GM19035 (cell line): ENCODE results near the gene HPCAL1.

ENCODE experiments used
- ATAC-seq: cut with Tn5 transposase; IDR thresholded peaks from one replicate; pipeline ENCODE4 v1.9.1; 2021; ENCODE audit not compliant: unreplicated experiment

The HPCAL1 gene

GRCh38 chr2:10335046-10335840, 32.5 kb downstream of the HPCAL1 start:
- no peak for ATAC-seq

GRCh38 chr2:10336283-10336682, 33.6 kb downstream of the HPCAL1 start:
- ATAC-seq, result no peak

DNA sequence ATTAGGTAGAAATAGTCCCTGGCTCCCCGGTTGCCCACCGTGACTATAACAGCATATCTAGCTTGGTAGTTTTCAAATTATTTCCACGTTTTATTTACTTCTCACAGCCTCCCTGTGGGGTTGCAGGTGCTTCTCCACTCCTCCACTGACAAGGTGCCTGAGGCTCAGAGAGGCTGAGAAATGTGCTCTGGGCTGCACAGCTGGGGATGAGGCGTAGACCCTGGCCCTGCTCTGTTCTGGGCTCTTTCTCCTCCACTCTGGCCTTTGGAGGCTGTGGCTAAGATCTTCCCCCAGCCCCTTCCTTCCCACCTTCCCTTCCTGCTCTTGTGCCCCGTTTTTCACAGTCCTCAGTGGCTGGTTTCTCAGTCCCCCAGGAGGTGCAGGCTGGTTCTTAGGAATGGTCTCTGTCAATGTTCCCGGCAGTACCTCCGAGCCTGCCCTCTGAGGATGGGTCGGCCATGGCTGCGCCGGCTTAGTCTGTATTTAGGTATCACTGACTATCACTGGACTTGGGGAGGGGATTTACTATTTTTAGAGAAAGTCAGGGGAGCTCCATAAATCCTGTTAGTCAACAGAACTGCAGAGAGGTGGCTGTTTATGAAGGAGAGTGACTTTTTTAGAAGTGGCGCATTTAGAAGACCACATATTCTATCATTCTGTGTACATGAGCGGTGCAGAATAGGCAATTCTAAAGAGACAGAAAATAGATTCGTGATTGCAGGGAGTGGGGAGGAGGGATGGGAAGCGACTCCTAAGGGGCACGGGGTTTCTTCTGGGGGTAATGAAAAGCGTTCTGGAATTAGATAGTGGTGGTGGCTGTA, 35.0 kb downstream of the HPCAL1 start:
- ATAC-seq, result no peak

- ATAC-seq, result no peak
These were observed 35.8 kb downstream of the HPCAL1 start for GRCh38 chr2:10338270-10339188.

GRCh38 chr2:10339647-10340592, 37.2 kb downstream of the HPCAL1 start:
- ATAC-seq, result no peak

- no peak for ATAC-seq
These were observed 37.9 kb downstream of the HPCAL1 start for GRCh38 chr2:10340593-10340975.

DNA sequence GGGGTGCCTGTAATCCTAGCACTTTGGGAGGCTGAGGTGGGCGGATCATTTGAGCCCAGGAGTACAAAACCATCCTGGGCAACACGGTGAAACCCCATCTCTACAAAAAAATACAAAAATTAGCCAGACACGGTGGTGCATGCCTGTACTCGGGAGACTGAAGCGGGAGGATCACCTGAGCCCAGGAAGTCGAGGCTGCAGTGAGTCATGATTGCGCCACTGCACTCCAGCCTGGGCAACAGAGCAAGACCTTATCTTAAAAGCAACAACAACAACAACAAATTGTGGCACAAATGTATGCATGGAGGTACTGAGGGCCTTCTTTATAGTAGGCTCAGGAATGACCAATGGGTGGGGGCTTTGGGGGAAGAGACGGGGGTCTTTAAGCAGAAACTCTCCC, 38.5 kb downstream of the HPCAL1 start:
- no peak for ATAC-seq

GRCh38 chr2:10342245-10342951, 39.7 kb downstream of the HPCAL1 start:
- no peak for ATAC-seq

- no peak for ATAC-seq
These were observed 40.5 kb downstream of the HPCAL1 start for GRCh38 chr2:10343191-10343590.

DNA sequence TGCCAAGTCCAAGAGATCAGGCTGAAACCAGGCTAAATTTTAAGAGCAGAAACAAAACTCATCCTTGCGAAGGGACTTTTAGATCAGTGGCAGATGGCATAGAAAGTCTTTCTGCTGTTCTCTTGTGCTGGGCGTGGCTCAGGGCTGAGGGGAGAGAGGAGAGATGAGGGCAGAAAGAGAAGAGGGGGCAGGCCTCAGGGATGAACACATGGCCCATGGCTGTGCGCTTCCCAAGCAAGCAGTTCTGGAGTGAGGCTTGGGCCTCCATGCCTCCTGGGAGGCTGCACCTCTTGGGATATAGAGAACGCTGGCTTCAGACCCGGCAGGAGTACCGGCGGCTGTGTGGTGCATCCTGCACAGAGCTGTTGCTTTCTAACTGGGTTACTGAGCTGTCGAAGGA, 41.0 kb downstream of the HPCAL1 start:
- no peak for ATAC-seq

- no peak for ATAC-seq
These were observed 41.7 kb downstream of the HPCAL1 start for GRCh38 chr2:10344105-10345066.

DNA sequence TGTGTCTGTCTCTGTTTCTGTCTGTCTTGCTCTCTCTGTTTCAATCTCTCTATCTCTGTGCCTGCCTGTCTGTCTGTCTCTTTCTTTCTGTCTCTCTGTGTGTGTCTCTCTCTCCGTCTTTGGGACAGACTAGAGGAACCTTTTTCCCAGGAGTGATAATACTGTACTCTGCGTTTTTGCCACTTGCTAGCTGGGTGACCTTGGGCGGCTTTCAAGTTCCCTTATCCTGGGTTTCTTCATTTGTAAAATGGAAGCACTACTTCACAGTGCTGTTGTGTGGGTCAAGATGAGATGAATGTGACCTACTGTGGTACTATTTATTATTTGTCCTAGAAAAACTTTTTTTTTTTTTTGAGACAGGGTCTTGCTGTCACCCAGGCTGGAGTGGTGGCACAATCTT, 42.4 kb downstream of the HPCAL1 start:
- ATAC-seq, result no peak

- ATAC-seq, result no peak
These were observed 43.1 kb downstream of the HPCAL1 start for GRCh38 chr2:10345813-10346212.

DNA sequence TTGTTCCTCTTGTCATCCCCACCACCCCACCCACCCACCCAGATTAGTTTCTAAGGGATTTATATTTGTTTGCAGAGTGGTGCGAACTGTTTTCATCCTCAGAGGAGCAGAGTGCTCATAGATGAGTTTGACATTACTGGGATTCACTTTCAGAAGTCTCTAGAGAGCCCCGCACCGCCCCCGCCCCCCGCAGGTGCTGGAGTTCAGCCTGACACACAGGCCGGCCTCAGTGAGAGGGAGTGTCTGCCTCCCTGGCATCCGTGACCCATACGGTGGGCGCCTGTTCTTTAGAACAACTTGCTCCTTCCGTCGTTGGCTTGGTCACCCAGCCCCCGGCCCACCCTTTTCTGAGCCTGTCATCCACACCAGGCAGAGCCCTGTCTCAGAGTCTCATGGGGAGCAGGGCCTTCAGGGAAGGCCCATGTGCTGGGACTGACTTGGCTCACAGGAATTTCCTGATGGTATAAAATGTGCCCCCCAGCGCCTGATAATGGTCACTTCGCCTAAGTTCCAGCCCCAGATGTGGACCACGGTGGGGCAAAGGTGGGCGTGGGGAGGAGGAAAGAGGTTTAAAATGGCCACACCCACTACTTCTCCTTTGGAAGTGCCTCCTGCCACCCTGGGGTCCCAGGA, 44.3 kb downstream of the HPCAL1 start:
- no peak for ATAC-seq

GRCh38 chr2:10347562-10347948, 44.9 kb downstream of the HPCAL1 start:
- no peak for ATAC-seq

DNA sequence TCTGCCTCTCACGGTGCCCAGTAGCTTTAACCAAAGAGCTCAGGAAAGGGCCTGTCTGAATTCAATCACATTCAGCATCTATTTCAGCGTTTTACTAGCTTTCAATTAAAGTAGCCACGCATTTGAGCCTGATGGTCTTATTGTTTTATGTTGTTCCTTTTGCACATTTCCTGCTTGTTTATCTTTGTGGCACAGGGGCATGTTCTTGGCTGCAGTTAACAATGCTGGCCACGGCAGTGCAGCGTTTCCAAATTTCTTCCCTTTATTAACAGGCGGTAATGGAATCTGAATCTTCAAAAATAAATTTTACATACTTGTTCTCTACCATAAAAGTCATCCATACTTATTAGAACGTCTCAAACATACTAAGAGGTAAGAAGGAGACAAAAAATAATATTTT, 46.2 kb downstream of the HPCAL1 start:
- ATAC-seq, result no peak

DNA sequence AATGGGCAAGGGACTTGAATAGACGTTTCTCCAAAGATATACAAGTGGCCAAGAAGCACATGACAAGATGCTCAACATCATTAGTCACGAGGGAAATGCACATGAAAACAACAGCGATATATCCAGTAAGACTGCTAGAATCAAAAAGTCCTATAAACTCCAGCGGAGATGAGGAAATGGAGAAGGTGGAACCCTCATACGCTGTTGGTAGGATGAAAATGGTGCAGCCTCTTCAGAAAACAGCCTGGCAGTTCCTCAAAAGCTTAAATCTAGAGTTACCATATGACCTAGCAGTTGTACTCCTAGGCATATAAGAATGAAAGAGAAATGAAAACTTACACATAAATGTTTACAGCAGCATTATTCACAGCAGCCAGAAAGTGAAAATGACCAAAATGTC, 48.1 kb downstream of the HPCAL1 start:
- no peak for ATAC-seq

DNA sequence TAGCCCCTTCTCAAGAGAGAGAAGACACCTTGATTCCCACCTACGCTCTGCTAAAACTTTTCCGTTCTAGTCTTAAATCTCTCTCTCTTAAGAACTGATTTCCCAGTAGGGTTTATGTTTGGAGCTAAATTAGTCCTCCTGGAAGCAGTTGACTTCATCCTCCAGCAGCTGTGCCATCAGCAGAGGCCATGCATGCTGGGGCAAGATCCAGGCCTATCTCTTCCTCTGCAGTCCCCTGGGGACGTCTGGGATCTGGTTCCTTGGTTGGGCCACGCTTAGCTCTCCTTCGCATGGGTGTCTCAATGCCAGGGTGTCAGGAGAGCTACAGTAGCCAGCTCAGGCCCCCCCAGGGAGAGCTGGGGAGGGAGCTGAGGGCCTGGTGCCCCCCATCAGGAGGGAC, 49.7 kb downstream of the HPCAL1 start:
- no peak for ATAC-seq
